Measurements from ENCODE around the gene FKBP9.
A peak's percentile ranks its signal among the peaks of the same experiment; 100 is the strongest.

Gene FKBP9

DNA sequence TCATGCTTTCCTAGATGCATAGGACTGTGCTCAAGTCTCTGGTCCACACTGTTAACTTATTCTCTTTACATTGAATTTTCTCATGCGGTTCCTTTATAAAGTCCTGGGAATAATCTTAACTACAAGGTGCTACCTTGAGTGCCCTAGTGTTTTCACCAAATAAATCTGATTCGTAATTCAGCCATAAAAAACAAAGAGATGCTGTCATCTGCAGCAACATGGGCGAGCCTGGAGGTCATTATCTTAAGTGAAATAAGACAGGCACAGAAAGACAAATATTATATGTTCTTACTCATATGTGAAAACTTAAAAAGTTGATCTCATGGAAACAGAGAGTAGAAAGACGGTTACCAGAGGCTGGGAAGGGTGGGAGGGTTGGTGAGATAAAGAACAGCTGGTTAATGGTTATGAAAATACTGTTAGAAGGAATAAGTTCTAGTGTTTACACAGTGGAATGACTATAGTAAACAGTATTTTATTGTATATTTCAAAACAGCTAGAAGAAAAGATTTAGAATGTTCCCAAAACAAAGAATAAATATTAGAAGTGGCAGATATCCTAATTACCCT lies 67.0 kb downstream of the FKBP9 start:
- Histone ChIP-seq H3K36me3 (ENCODE audit: control insufficient read depth, insufficient read depth, low read length, severe bottlenecking) (peaks cover 35% of the 10 kb centered on the region), H3K4me3 (ENCODE audit: low read length) (no peak overlapping the region)

DNA sequence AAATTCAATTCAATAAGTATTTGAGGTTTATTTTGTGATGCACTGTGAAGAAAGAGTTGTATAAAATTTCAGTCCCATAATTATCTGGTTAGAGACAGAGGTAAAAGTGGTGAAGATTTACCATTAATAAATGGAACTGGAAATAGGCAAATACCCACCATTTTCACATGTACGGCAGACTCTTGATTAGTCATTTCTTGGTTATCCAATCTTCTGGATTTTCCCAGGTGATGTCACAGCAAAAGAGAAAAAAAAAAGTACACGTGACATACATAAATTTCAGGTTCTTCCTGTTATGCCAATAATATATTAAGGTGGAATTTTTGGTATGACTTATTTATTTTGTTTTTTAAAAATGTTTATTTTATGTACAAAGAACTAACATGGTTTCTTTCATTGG lies 78.5 kb downstream of the FKBP9 start:
- H3K9ac ChIP-seq (ENCODE audit: low read length): no peak overlapping the region
- DNase-seq (ENCODE audit: low read depth): no peak
- H3K27me3 ChIP-seq (replicated peaks; ENCODE audit: control insufficient read depth, insufficient read depth, low read length): no peaks in the 10 kb centered on the region
- H3K4me1 ChIP-seq (ENCODE audit: control insufficient read depth, insufficient read depth, low read length): peaks cover 25% of the 10 kb centered on the region
- H3K9me3 ChIP-seq (ENCODE audit: control insufficient read depth, low read length): no peaks in the 10 kb centered on the region
- H3K4me3 ChIP-seq (ENCODE audit: low read length): no peak overlapping the region
- H3K36me3 ChIP-seq (ENCODE audit: control insufficient read depth, insufficient read depth, low read length, severe bottlenecking): no peaks in the 10 kb centered on the region

More for the DNA sequence above, 67.0 kb downstream of the FKBP9 start:
- H3K4me1 ChIP-seq (ENCODE audit: control insufficient read depth, insufficient read depth, low read length): no peaks in the 10 kb centered on the region
- no peaks in the 10 kb centered on the region for H3K9me3 ChIP-seq (ENCODE audit: control insufficient read depth, low read length)
- no peak overlapping the region for H3K9ac ChIP-seq (ENCODE audit: low read length)
- DNase-seq (ENCODE audit: low read depth): no peak
- H3K27me3 ChIP-seq (replicated peaks; ENCODE audit: control insufficient read depth, insufficient read depth, low read length): no peaks in the 10 kb centered on the region

DNA sequence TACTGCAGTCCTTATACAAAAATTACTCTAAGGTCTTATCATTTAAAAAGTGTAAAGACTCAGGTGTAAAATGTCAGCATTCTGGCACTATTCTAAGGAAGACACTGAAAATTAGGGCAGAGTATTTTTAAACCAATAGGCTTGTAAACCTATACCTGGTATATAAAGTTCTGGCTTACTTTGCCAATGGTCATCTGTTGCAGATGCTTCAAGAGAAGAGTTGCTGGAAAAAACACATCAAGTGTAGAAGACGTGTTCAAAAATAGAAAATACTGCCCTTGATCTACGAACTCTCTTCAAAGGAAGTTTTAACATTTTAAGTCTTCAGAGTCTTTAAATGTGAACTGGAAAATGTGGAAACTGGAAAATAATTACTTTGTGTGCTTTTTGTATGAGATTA lies 81.4 kb downstream of the FKBP9 start:
- no peak for DNase-seq (ENCODE audit: low read depth)
- no peaks in the 10 kb centered on the region for H3K9me3 ChIP-seq (ENCODE audit: control insufficient read depth, low read length)
- peaks cover 32% of the 10 kb centered on the region for H3K4me1 ChIP-seq (ENCODE audit: control insufficient read depth, insufficient read depth, low read length)
- no peaks in the 10 kb centered on the region for H3K27me3 ChIP-seq (replicated peaks; ENCODE audit: control insufficient read depth, insufficient read depth, low read length)
- peak overlapping the region; percentile 78 for H3K4me3 ChIP-seq (ENCODE audit: low read length)
- H3K36me3 ChIP-seq (ENCODE audit: control insufficient read depth, insufficient read depth, low read length, severe bottlenecking): no peaks in the 10 kb centered on the region
- H3K9ac ChIP-seq (ENCODE audit: low read length): peak overlapping the region; percentile 77

DNA sequence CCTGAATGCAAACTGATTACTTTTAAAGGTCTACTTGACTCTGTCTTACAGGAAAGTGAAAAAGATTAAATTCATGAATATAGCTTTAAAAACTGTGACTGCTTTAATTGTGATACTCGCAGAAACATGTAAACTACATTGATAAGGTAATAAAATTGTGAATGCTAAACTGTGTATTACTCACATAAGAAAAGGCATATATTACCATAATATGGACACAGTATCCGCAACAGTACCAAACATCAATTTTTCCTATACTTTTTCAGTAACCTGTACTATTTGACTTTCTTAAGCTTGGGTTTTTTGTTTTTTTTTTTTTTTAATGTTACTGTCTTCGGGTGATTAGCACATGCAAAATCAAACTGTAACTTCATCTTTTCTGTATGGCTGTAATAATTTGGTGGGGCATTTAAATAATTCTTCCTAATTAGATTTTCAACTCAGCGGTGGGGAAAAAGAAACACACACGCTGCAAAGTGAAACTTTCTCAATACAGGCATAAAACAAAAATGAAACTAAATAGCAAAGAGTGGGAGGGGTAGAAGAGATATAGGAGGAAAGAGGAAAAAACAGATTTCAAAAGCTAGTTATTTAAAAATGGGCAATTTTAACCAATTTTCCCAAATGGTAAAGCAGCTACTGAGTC lies 82.1 kb downstream of the FKBP9 start:
- peaks cover 30% of the 10 kb centered on the region for H3K4me1 ChIP-seq (ENCODE audit: control insufficient read depth, insufficient read depth, low read length)

DNA sequence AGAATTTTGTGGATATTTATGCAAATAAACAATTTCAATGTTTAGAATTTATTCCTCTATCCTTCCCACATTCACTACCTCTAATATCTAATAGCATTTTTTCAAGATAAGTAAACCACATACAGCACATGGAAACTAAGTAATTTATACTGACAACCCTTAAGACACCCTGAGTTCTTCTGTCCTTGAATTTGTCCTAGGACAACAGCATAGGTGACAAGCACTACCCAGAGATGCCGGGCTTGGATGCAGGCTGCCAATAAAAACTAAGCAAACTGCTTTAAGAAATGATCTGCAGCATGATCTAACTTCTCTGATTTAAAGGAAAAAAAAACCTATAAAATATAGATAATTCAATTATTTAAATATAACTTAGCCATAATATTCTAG lies 82.7 kb downstream of the FKBP9 start:
- peak overlapping the region; percentile 77 for H3K9ac ChIP-seq (ENCODE audit: low read length)
- H3K4me1 ChIP-seq (ENCODE audit: control insufficient read depth, insufficient read depth, low read length): peaks cover 30% of the 10 kb centered on the region
- H3K9me3 ChIP-seq (ENCODE audit: control insufficient read depth, low read length): no peaks in the 10 kb centered on the region
- peak overlapping the region; percentile 78 for H3K4me3 ChIP-seq (ENCODE audit: low read length)
- DNase-seq (ENCODE audit: low read depth): no peak
- H3K27me3 ChIP-seq (replicated peaks; ENCODE audit: control insufficient read depth, insufficient read depth, low read length): no peaks in the 10 kb centered on the region
- no peaks in the 10 kb centered on the region for H3K36me3 ChIP-seq (ENCODE audit: control insufficient read depth, insufficient read depth, low read length, severe bottlenecking)

More for the DNA sequence above, 82.1 kb downstream of the FKBP9 start:
- Histone ChIP-seq H3K9me3 (ENCODE audit: control insufficient read depth, low read length) (no peaks in the 10 kb centered on the region), H3K36me3 (ENCODE audit: control insufficient read depth, insufficient read depth, low read length, severe bottlenecking) (no peaks in the 10 kb centered on the region), H3K4me3 (ENCODE audit: low read length) (peak overlapping the region; percentile 78), H3K9ac (ENCODE audit: low read length) (peak overlapping the region; percentile 77), H3K27me3 (replicated peaks; ENCODE audit: control insufficient read depth, insufficient read depth, low read length) (no peaks in the 10 kb centered on the region)
- peak; percentile 65 for DNase-seq (ENCODE audit: low read depth)

DNA sequence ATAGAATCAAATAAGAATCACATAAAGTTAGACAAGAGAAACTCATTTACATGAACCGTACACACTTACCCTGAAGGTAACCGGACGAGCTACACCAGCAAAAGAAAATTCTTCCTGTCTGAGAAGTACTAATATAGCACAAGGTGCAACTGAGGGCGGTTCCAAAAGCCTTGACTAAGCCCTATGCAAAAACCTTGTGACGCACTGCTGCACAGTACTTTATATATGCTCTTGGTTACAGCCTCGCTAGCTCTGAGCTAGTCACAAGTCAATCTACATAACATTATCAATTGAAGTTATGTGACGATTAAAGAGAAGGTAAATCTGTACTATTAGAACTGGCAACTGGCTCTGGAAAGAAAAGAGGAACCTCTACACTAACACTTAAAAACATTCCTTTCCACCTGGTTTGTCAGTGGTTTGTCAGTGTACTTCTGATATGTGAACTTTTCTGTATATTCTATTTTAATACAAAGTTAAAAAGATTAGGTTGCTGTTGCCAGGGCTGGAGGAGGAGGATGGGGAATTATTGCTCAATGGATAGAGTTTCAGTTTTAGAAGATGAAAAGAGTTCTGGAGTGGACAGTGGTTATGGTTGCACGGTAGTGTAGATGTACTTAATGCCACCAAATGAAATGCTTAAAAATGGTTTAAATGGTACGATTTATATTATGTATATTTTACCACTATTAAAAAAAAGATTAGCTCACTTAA lies 83.7 kb downstream of the FKBP9 start:
- Histone ChIP-seq H3K9me3 (ENCODE audit: control insufficient read depth, low read length) (no peaks in the 10 kb centered on the region), H3K4me3 (ENCODE audit: low read length) (peak overlapping the region; percentile 31), H3K27me3 (replicated peaks; ENCODE audit: control insufficient read depth, insufficient read depth, low read length) (no peaks in the 10 kb centered on the region), H3K9ac (ENCODE audit: low read length) (peak overlapping the region; percentile 35), H3K36me3 (ENCODE audit: control insufficient read depth, insufficient read depth, low read length, severe bottlenecking) (no peaks in the 10 kb centered on the region), H3K4me1 (ENCODE audit: control insufficient read depth, insufficient read depth, low read length) (peaks cover 30% of the 10 kb centered on the region)
- peak; percentile 63 for DNase-seq (ENCODE audit: low read depth)

DNA sequence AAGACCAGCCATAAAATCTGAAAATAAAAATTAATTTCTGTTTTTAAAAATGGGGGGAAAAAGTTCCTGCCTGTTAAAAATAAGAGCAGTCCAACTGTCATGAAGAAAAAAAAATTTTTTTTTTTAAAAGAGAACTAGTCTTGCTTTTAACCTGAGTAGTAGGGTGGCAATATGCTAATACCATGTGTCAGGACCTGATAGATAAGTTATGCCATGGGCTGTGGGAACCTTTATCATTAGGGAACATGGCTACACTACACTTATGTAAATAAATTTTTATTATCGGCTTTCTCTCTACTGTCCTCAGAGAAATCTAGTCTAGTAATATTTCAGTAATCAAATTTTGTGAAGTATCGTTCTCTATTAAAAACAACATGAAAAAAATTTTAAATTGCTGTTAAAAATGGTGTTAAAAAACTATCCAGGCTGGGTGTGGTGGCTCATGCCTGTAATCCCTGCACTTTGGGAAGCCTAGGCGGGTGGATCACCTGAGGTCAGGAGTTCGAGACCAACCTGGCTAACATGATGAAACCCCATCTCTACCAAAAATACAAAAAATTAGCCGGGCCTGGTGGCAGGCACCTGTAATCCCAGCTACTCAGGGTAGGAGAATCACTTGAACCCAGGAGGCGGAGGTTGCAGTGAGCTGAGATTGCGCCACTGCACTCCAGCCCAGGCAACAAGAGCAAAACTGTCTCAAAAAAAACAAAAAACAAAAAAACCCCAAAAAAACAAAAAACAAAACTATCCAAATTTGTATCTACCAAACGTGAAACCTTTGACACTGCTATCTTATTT lies 84.6 kb downstream of the FKBP9 start:
- Histone ChIP-seq H3K9me3 (ENCODE audit: control insufficient read depth, low read length) (no peaks in the 10 kb centered on the region), H3K4me3 (ENCODE audit: low read length) (peak overlapping the region; percentile 31), H3K4me1 (ENCODE audit: control insufficient read depth, insufficient read depth, low read length) (peaks cover 30% of the 10 kb centered on the region), H3K36me3 (ENCODE audit: control insufficient read depth, insufficient read depth, low read length, severe bottlenecking) (no peaks in the 10 kb centered on the region), H3K9ac (ENCODE audit: low read length) (no peak overlapping the region), H3K27me3 (replicated peaks; ENCODE audit: control insufficient read depth, insufficient read depth, low read length) (no peaks in the 10 kb centered on the region)
- DNase-seq (ENCODE audit: low read depth): no peak

DNA sequence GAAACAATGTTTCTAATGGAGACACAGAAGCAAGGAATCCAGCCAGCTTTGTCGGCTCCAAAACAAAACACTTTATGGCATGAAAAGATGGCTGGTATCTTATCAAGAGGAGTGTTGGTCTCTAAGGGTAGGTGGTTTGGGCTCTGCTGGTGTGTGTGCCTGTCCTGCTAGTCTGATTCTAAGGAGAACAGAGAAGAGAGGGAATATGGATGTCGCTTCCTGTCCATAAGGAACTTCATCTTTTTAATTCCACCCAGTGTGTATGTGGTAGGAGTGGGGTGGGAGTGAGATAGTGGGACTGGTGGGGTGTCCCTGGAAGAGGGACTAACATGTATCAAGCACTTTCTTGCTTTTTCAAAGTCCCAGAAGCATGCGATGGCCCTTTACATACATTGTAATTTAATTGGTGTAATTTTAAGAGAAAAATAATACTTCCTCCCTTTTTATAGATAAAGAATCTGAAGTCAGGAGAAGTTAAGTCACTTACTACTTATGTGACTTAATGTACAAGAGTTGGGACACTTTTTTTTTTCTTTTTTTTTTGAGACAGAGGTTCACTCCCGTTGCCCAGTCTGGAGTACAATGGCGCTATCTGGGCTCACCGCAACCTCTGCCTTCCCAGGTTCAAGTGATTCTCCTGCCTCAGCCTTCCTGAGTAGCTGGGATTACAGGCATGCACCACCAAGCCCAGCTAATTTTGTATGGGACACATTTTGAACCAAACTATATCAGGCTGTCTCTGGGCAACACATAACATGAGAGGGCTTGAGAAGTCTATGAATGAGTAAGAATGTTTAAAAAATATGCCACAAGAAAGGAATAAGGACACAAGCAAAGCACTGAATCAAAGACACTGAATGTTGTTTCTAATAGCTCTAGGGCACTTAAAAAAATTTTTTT lies 86.5 kb downstream of the FKBP9 start:
- no peaks in the 10 kb centered on the region for H3K9me3 ChIP-seq (ENCODE audit: control insufficient read depth, low read length)
- no peak overlapping the region for H3K9ac ChIP-seq (ENCODE audit: low read length)
- DNase-seq (ENCODE audit: low read depth): no peak
- H3K27me3 ChIP-seq (replicated peaks; ENCODE audit: control insufficient read depth, insufficient read depth, low read length): no peaks in the 10 kb centered on the region
- no peak overlapping the region for H3K4me3 ChIP-seq (ENCODE audit: low read length)
- H3K4me1 ChIP-seq (ENCODE audit: control insufficient read depth, insufficient read depth, low read length): peaks cover 25% of the 10 kb centered on the region
- H3K36me3 ChIP-seq (ENCODE audit: control insufficient read depth, insufficient read depth, low read length, severe bottlenecking): no peaks in the 10 kb centered on the region

DNA sequence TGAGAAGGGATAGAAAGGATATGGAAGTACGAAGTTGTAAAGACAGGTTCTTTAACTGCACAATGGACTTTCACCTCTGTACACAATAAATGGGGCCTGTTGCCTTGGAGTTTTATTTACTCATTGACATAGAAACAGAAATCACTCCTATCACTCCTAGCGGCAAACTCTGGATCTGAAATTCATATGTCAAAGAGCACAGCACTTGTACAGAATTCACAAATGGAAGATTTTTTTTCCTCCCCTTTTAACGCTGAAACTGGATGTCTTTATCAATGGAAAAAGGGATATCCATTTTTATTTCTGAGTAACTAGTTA lies 87.1 kb downstream of the FKBP9 start:
- no peaks in the 10 kb centered on the region for H3K36me3 ChIP-seq (ENCODE audit: control insufficient read depth, insufficient read depth, low read length, severe bottlenecking)
- no peaks in the 10 kb centered on the region for H3K27me3 ChIP-seq (replicated peaks; ENCODE audit: control insufficient read depth, insufficient read depth, low read length)
- H3K4me3 ChIP-seq (ENCODE audit: low read length): no peak overlapping the region
- H3K9me3 ChIP-seq (ENCODE audit: control insufficient read depth, low read length): no peaks in the 10 kb centered on the region
- DNase-seq (ENCODE audit: low read depth): no peak
- H3K9ac ChIP-seq (ENCODE audit: low read length): no peak overlapping the region
- H3K4me1 ChIP-seq (ENCODE audit: control insufficient read depth, insufficient read depth, low read length): peaks cover 21% of the 10 kb centered on the region

DNA sequence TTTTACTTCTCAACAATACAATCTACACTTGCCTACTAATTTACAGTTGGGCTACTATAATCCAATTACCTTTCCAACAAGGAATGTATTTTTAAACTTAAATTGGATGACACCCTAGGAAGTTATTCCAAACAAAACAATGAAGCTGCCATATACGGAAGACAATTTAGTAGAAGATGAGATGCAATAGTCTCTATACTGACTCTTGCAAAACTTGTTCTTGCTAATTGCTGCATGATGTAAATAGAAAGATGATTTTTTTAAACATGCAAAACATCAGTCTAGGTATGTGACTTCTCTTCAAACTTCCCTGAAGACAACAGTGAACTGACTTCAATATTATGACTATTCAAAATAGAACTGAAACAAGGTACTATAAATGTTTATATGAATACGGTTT lies 87.7 kb downstream of the FKBP9 start:
- peak; percentile 13 for DNase-seq (ENCODE audit: low read depth)
- no peaks in the 10 kb centered on the region for H3K27me3 ChIP-seq (replicated peaks; ENCODE audit: control insufficient read depth, insufficient read depth, low read length)
- no peaks in the 10 kb centered on the region for H3K9me3 ChIP-seq (ENCODE audit: control insufficient read depth, low read length)
- H3K4me1 ChIP-seq (ENCODE audit: control insufficient read depth, insufficient read depth, low read length): peaks cover 21% of the 10 kb centered on the region
- H3K9ac ChIP-seq (ENCODE audit: low read length): no peak overlapping the region
- H3K4me3 ChIP-seq (ENCODE audit: low read length): no peak overlapping the region
- no peaks in the 10 kb centered on the region for H3K36me3 ChIP-seq (ENCODE audit: control insufficient read depth, insufficient read depth, low read length, severe bottlenecking)

Measured in adipocyte (in vitro differentiated cells).